Panc1 (cell line): ENCODE results near the gene HSPBP1. TPM values are rescaled to one million over a fixed set of nuclear protein-coding genes. Genes with fewer than 3 reads are reported as not detected.
"Not testable (repeated sequence)": the region's sequence is repeated elsewhere in the genome, so short reads cannot be mapped to it uniquely, and the experiment has no call there.

Experiments
- ATAC-seq: fragments of 200-7000 bp; cut with Tn5 transposase; 2 replicates; pipeline ENCODE4 v1.9.1; 2020; ENCODE audit warnings: mild to moderate bottlenecking, moderate library complexity
- BruUV-seq: library from RNA; stranded (reverse); fragments of 400-500 nt; replicated peaks from 2 replicates; lab custom pipeline; 2021; lab: Mats Ljungman, UMichigan
- CTCF ChIA-PET: fragments of 300-600 bp; sonication (Branson Sonifier 250); formaldehyde crosslinking; loops from one replicate; lab custom pipeline; 2022; ENCODE audit warnings: antibody characterized with exemption; lab: Charles Lee
- POLR2A ChIA-PET: fragments of 300-600 bp; sonication (Branson Sonifier 250); formaldehyde crosslinking; loops from one replicate; lab custom pipeline; 2022; ENCODE audit warnings: antibody characterized with exemption; lab: Charles Lee
- DNase-seq: peaks from one replicate; pipeline ENCODE4 v3.0.0-alpha.2; 2010; ENCODE audit warnings: low read depth, low spot score
- H3K27ac ChIP-seq: 2 replicates; pipeline ENCODE4 v1.5.1; 2011; ENCODE audit warnings: mild to moderate bottlenecking, low read length, inconsistent platforms
- H3K27me3 ChIP-seq: fragments of 200-500 bp; sonication (Bioruptor generic); 2 replicates; pipeline ENCODE4 v1.6.0; 2014; ENCODE audit warnings: low read length, inconsistent platforms; ENCODE audit not compliant: control insufficient read depth, insufficient read depth
- H3K36me3 ChIP-seq: fragments of 200-500 bp; sonication (Bioruptor generic); 2 replicates; pipeline ENCODE4 v1.5.1; 2014; ENCODE audit warnings: inconsistent platforms, mild to moderate bottlenecking, low read length, moderate library complexity; ENCODE audit not compliant: control insufficient read depth, insufficient read depth
- H3K4me1 ChIP-seq: 2 replicates; pipeline ENCODE4 v1.5.1; 2011; ENCODE audit warnings: inconsistent platforms, mild to moderate bottlenecking, low read length, moderate library complexity; ENCODE audit not compliant: control insufficient read depth, insufficient read depth
- H3K4me3 ChIP-seq, 2 experiments: 2 replicates each; pipeline ENCODE4 v1.5.1; 2011 to 2012; ENCODE audit warnings: low read depth in 2 of 2, low read length in 2 of 2, mild to moderate bottlenecking in 2 of 2, inconsistent platforms in 1 of 2, moderate library complexity in 1 of 2
- H3K9me3 ChIP-seq: fragments of 200-500 bp; sonication (Bioruptor generic); 2 replicates; pipeline ENCODE4 v1.5.1; 2014; ENCODE audit warnings: low read depth, mild to moderate bottlenecking, inconsistent platforms, low read length, moderate library complexity; ENCODE audit not compliant: control insufficient read depth, insufficient read depth
- POLR2AphosphoS5 ChIP-seq: IDR thresholded peaks from 2 replicates; pipeline ENCODE4 v1.6.1; 2012; ENCODE audit warnings: mild to moderate bottlenecking, low read depth, low read length, moderate library complexity
- REST ChIP-seq, 2 experiments: IDR thresholded peaks; 2 replicates each; pipeline ENCODE4 v1.6.1; 2011 to 2012; ENCODE audit warnings: low read depth in 2 of 2, control low read depth in 1 of 2, low read length in 1 of 2, mild to moderate bottlenecking in 1 of 2, moderate library complexity in 1 of 2; ENCODE audit not compliant: insufficient read depth in 1 of 2
- SIN3A ChIP-seq: IDR thresholded peaks from 2 replicates; pipeline ENCODE4 v1.6.1; 2012; ENCODE audit warnings: low read depth, mild to moderate bottlenecking, low read length, moderate library complexity, borderline replicate concordance; ENCODE audit not compliant: insufficient read depth
- TCF7L2 ChIP-seq: IDR thresholded peaks from 2 replicates; pipeline ENCODE4 v1.6.1; 2011; ENCODE audit warnings: mild to moderate bottlenecking, low read depth, low read length, inconsistent platforms
- in situ Hi-C: cut with HindIII; loops from 2 replicates; pipeline ENCODE4 v1.10.0; 2016; ENCODE audit warnings: low sequenced_read_pairs, low pct_unique_long_range_greater_than_20kb
- intact Hi-C: fragments of 100-400 bp; cut with micrococcal nuclease; formaldehyde crosslinking; loops from one replicate; pipeline ENCODE4 v1.10.0; 2022; ENCODE audit not compliant: unreplicated experiment
- total RNA-seq: library from RNA; stranded (reverse); gene quantifications from one replicate; pipeline ENCODE4 v1.2.1, GENCODE V29; 2021; ENCODE audit not compliant: unreplicated experiment
- TF ChIP-seq, protein P1 (sequence below): fragments of 450-650 bp; IDR thresholded peaks from 2 replicates; pipeline ENCODE4 v1.5.1; 2017; ENCODE audit warnings: mild to moderate bottlenecking

Gene HSPBP1
- total RNA-seq, 1 experiment from 2014 or later: 84.2 TPM

- H3K4me1 ChIP-seq: peaks cover 17% of the 10 kb centered on the region; the same call in 1 of the 2 replicates
- ChIA-PET POLR2A (interaction anchor here (0.7 kb wide), 1 partner anchor 143 kb away, joined by 3 read pairs; no protein-coding TSS in a partner anchor), CTCF (no interaction called here)
- no peaks in the 10 kb centered on the region for H3K27me3 ChIP-seq
- no peak overlapping the region for H3K4me3 ChIP-seq
- BruUV-seq: no TSS peak
- H3K36me3 ChIP-seq: peaks cover 4% of the 10 kb centered on the region; the same call in 1 of the 2 replicates
- no peak overlapping the region for H3K27ac ChIP-seq
- intact Hi-C loops: no loop called here
- DNase-seq: no peak
- in situ Hi-C loops: no loop called here
- ATAC-seq: no peak
- H3K9me3 ChIP-seq: no peaks in the 10 kb centered on the region
- TF ChIP-seq POLR2AphosphoS5 (no peak), TCF7L2 (no peak), SIN3A (no peak), REST (IDR thresholded peaks at IDR 0.05; ENCODE audit: insufficient read depth in 1 of 2, low read depth in 2 of 2, low read length in 1 of 2) (no peak)
- TF ChIP-seq, protein P1, sequence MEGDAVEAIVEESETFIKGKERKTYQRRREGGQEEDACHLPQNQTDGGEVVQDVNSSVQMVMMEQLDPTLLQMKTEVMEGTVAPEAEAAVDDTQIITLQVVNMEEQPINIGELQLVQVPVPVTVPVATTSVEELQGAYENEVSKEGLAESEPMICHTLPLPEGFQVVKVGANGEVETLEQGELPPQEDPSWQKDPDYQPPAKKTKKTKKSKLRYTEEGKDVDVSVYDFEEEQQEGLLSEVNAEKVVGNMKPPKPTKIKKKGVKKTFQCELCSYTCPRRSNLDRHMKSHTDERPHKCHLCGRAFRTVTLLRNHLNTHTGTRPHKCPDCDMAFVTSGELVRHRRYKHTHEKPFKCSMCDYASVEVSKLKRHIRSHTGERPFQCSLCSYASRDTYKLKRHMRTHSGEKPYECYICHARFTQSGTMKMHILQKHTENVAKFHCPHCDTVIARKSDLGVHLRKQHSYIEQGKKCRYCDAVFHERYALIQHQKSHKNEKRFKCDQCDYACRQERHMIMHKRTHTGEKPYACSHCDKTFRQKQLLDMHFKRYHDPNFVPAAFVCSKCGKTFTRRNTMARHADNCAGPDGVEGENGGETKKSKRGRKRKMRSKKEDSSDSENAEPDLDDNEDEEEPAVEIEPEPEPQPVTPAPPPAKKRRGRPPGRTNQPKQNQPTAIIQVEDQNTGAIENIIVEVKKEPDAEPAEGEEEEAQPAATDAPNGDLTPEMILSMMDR: no peak
These were observed 54.4 kb downstream of the HSPBP1 start for GRCh38 chr19:55225415-55225958.

DNA sequence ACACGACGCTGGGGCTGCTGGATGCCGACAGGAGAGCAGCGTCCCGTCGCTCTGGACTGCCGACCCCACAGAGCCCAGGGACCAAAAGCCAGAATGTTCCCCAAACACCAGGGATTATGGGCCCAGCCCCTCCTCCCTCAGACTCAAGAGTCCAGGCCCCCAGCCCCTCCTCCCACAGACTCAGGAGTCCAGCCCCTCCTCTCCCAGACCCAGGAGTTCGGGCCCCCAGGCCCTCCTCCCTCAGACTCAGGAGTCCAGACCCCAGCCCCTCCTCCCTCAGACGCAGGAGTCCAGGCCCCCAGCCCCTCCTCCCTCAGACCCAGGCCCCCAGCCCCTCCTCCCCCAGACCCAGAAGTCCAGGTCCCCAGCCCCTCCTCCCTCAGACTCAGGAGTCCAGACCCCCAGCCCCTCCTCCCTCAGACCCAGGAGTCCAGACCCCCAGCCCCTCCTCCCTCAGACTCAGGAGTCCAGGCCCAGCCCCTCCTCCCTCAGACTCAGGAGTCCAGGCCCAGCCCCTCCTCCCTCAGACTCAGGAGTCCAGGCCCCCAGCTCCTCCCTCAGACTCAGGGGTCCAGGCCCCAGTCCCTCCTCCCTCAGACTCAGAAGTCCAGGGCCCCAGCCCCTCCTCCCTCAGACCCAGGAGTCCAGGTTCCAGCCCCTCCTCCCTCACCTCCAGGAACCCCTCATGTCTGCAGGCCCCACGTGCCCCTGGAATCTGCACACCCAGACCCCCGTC is 55.1 kb downstream of the HSPBP1 start:
- H3K9me3 ChIP-seq, H3K27ac ChIP-seq, BruUV-seq, H3K27me3 ChIP-seq, intact Hi-C loops, in situ Hi-C loops, DNase-seq, CTCF ChIA-PET, H3K36me3 ChIP-seq, ATAC-seq, H3K4me3 ChIP-seq: not testable (repeated sequence)
- POLR2A ChIA-PET: interaction anchor here (0.7 kb wide), 1 partner anchor 144 kb away, joined by 3 read pairs; no protein-coding TSS in a partner anchor
- peaks cover 17% of the 10 kb centered on the region; the same call in 1 of the 2 replicates for H3K4me1 ChIP-seq
